Measurements from ENCODE around the gene RPAIN.

Gene RPAIN, protein sequence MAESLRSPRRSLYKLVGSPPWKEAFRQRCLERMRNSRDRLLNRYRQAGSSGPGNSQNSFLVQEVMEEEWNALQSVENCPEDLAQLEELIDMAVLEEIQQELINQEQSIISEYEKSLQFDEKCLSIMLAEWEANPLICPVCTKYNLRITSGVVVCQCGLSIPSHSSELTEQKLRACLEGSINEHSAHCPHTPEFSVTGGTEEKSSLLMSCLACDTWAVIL

GRCh38 chr17:5419959-5420653 lies at the start of gene RPAIN:
Gene RPAIN, plus strand, starts transcription at chr17:5420182. Its CDS starts 29 bp downstream, at chr17:5420211.
- peaks cover 33% of the 10 kb centered on the region for H3K4me1 ChIP-seq (ENCODE audit: control insufficient read depth, insufficient read depth, low read length)
- no peaks in the 10 kb centered on the region for H3K27me3 ChIP-seq (ENCODE audit: control insufficient read depth, insufficient read depth, low read length)
- peak within 1 kb of the TSS; percentile 89 for H3K9ac ChIP-seq (ENCODE audit: low read length)
- peaks cover 9% of the 10 kb centered on the region for H3K36me3 ChIP-seq (ENCODE audit: control insufficient read depth, insufficient read depth, low read length)
- H3K4me3 ChIP-seq (ENCODE audit: low read length), result peak within 1 kb of the TSS; percentile 72
- H3K9me3 ChIP-seq (ENCODE audit: control insufficient read depth, low read length), result no peaks in the 10 kb centered on the region

- Histone ChIP-seq H3K9ac (ENCODE audit: low read length) (no peak overlapping the region), H3K36me3 (ENCODE audit: control insufficient read depth, insufficient read depth, low read length) (peaks cover 3% of the 10 kb centered on the region), H3K4me1 (ENCODE audit: control insufficient read depth, insufficient read depth, low read length) (no peaks in the 10 kb centered on the region), H3K27me3 (ENCODE audit: control insufficient read depth, insufficient read depth, low read length) (no peaks in the 10 kb centered on the region), H3K4me3 (ENCODE audit: low read length) (no peak overlapping the region), H3K9me3 (ENCODE audit: control insufficient read depth, low read length) (no peaks in the 10 kb centered on the region)
Observed at GRCh38 chr17:5370411-5370810, 49.6 kb upstream of the RPAIN start.

GRCh38 chr17:5373112-5373511 lies 46.9 kb upstream of the RPAIN start:
- no peaks in the 10 kb centered on the region for H3K27me3 ChIP-seq (ENCODE audit: control insufficient read depth, insufficient read depth, low read length)
- no peak overlapping the region for H3K9ac ChIP-seq (ENCODE audit: low read length)
- H3K9me3 ChIP-seq (ENCODE audit: control insufficient read depth, low read length), result no peaks in the 10 kb centered on the region
- no peaks in the 10 kb centered on the region for H3K4me1 ChIP-seq (ENCODE audit: control insufficient read depth, insufficient read depth, low read length)
- peaks cover 9% of the 10 kb centered on the region for H3K36me3 ChIP-seq (ENCODE audit: control insufficient read depth, insufficient read depth, low read length)
- no peak overlapping the region for H3K4me3 ChIP-seq (ENCODE audit: low read length)

- peaks cover 37% of the 10 kb centered on the region for H3K36me3 ChIP-seq (ENCODE audit: control insufficient read depth, insufficient read depth, low read length)
- no peak overlapping the region for H3K9ac ChIP-seq (ENCODE audit: low read length)
- no peaks in the 10 kb centered on the region for H3K9me3 ChIP-seq (ENCODE audit: control insufficient read depth, low read length)
- H3K4me3 ChIP-seq (ENCODE audit: low read length), result no peak overlapping the region
- no peaks in the 10 kb centered on the region for H3K27me3 ChIP-seq (ENCODE audit: control insufficient read depth, insufficient read depth, low read length)
- H3K4me1 ChIP-seq (ENCODE audit: control insufficient read depth, insufficient read depth, low read length), result no peaks in the 10 kb centered on the region
Observed at GRCh38 chr17:5378566-5379207, 41.3 kb upstream of the RPAIN start.

GRCh38 chr17:5379351-5380107 lies 40.5 kb upstream of the RPAIN start:
- Histone ChIP-seq H3K27me3 (ENCODE audit: control insufficient read depth, insufficient read depth, low read length) (no peaks in the 10 kb centered on the region), H3K4me1 (ENCODE audit: control insufficient read depth, insufficient read depth, low read length) (no peaks in the 10 kb centered on the region), H3K9ac (ENCODE audit: low read length) (no peak overlapping the region), H3K4me3 (ENCODE audit: low read length) (no peak overlapping the region), H3K36me3 (ENCODE audit: control insufficient read depth, insufficient read depth, low read length) (peaks cover 37% of the 10 kb centered on the region), H3K9me3 (ENCODE audit: control insufficient read depth, low read length) (no peaks in the 10 kb centered on the region)

- Histone ChIP-seq H3K9ac (ENCODE audit: low read length) (no peak overlapping the region), H3K36me3 (ENCODE audit: control insufficient read depth, insufficient read depth, low read length) (peaks cover 39% of the 10 kb centered on the region), H3K4me1 (ENCODE audit: control insufficient read depth, insufficient read depth, low read length) (no peaks in the 10 kb centered on the region), H3K27me3 (ENCODE audit: control insufficient read depth, insufficient read depth, low read length) (no peaks in the 10 kb centered on the region), H3K9me3 (ENCODE audit: control insufficient read depth, low read length) (no peaks in the 10 kb centered on the region), H3K4me3 (ENCODE audit: low read length) (no peak overlapping the region)
Observed at GRCh38 chr17:5380491-5381135, 39.4 kb upstream of the RPAIN start.

- no peaks in the 10 kb centered on the region for H3K27me3 ChIP-seq (ENCODE audit: control insufficient read depth, insufficient read depth, low read length)
- no peak overlapping the region for H3K4me3 ChIP-seq (ENCODE audit: low read length)
- H3K36me3 ChIP-seq (ENCODE audit: control insufficient read depth, insufficient read depth, low read length), result peaks cover 39% of the 10 kb centered on the region
- H3K9ac ChIP-seq (ENCODE audit: low read length), result no peak overlapping the region
- no peaks in the 10 kb centered on the region for H3K9me3 ChIP-seq (ENCODE audit: control insufficient read depth, low read length)
- no peaks in the 10 kb centered on the region for H3K4me1 ChIP-seq (ENCODE audit: control insufficient read depth, insufficient read depth, low read length)
Observed at GRCh38 chr17:5381542-5381941, 38.4 kb upstream of the RPAIN start.

DNA sequence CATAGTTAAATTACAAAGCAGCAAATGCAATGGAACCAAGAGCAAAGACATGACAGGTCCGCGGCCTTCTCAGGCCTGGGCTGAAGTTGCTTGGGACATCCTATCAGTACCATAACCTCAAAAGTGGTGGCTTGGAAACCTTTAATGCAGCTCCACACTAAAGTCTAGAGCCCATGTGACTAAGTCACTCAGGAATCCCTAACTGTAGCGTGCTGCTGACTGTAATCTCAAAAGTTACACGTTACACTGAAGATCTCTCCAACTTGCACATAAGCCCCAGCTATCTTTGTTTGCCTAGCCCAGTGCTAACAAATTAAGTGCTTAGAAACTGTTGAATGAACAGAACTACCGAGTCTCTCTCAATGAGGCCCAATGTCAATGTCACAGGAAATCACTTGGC lies 28.3 kb upstream of the RPAIN start:
- no peak overlapping the region for H3K4me3 ChIP-seq (ENCODE audit: low read length)
- no peaks in the 10 kb centered on the region for H3K9me3 ChIP-seq (ENCODE audit: control insufficient read depth, low read length)
- H3K36me3 ChIP-seq (ENCODE audit: control insufficient read depth, insufficient read depth, low read length), result peaks cover 18% of the 10 kb centered on the region
- H3K27me3 ChIP-seq (ENCODE audit: control insufficient read depth, insufficient read depth, low read length), result no peaks in the 10 kb centered on the region
- no peaks in the 10 kb centered on the region for H3K4me1 ChIP-seq (ENCODE audit: control insufficient read depth, insufficient read depth, low read length)
- no peak overlapping the region for H3K9ac ChIP-seq (ENCODE audit: low read length)

- no peak overlapping the region for H3K9ac ChIP-seq (ENCODE audit: low read length)
- no peaks in the 10 kb centered on the region for H3K27me3 ChIP-seq (ENCODE audit: control insufficient read depth, insufficient read depth, low read length)
- H3K4me3 ChIP-seq (ENCODE audit: low read length), result no peak overlapping the region
- H3K36me3 ChIP-seq (ENCODE audit: control insufficient read depth, insufficient read depth, low read length), result peaks cover 13% of the 10 kb centered on the region
- no peaks in the 10 kb centered on the region for H3K9me3 ChIP-seq (ENCODE audit: control insufficient read depth, low read length)
- no peaks in the 10 kb centered on the region for H3K4me1 ChIP-seq (ENCODE audit: control insufficient read depth, insufficient read depth, low read length)
Observed at GRCh38 chr17:5396612-5397011, 23.4 kb upstream of the RPAIN start.

GRCh38 chr17:5399767-5400166 lies 20.2 kb upstream of the RPAIN start:
- Histone ChIP-seq H3K36me3 (ENCODE audit: control insufficient read depth, insufficient read depth, low read length) (peaks cover 7% of the 10 kb centered on the region), H3K9me3 (ENCODE audit: control insufficient read depth, low read length) (no peaks in the 10 kb centered on the region), H3K9ac (ENCODE audit: low read length) (no peak overlapping the region), H3K4me1 (ENCODE audit: control insufficient read depth, insufficient read depth, low read length) (peaks cover under 1% of the 10 kb centered on the region), H3K27me3 (ENCODE audit: control insufficient read depth, insufficient read depth, low read length) (no peaks in the 10 kb centered on the region), H3K4me3 (ENCODE audit: low read length) (no peak overlapping the region)

DNA sequence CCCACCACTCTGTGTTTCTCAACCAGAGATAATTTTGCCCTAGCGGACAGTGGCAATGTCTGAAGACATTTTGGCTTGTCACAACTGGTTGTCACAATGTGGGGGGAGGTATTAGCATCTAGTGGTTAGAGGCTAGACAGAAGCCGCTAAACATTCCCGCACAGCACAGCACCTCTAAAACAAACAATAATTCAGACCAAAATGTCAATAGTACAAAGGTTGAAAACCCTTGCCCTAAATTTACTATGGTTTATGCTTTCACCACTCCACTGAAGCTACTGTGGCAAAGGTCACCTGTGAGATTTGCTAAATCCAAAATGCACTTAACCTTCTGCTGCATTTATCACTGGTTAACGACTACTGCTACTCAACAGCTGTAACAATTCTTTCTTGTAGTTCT lies 14.6 kb upstream of the RPAIN start:
- peaks cover 10% of the 10 kb centered on the region for H3K4me1 ChIP-seq (ENCODE audit: control insufficient read depth, insufficient read depth, low read length)
- no peaks in the 10 kb centered on the region for H3K27me3 ChIP-seq (ENCODE audit: control insufficient read depth, insufficient read depth, low read length)
- H3K4me3 ChIP-seq (ENCODE audit: low read length), result no peak overlapping the region
- H3K36me3 ChIP-seq (ENCODE audit: control insufficient read depth, insufficient read depth, low read length), result peaks cover 25% of the 10 kb centered on the region
- H3K9me3 ChIP-seq (ENCODE audit: control insufficient read depth, low read length), result no peaks in the 10 kb centered on the region
- H3K9ac ChIP-seq (ENCODE audit: low read length), result no peak overlapping the region
